Loucy (cell line): ENCODE measurements around the gene VSTM5.

Source experiments
- EZH2phosphoT487 ChIP-seq: fragments of 200-600 bp; IDR thresholded peaks from 2 replicates; pipeline ENCODE4 v1.6.1; 2018; ENCODE audit warnings: antibody characterized with exemption, mild to moderate bottlenecking, moderate library complexity, borderline replicate concordance
- TF ChIP-seq, protein P1 (sequence below): fragments of 200-600 bp; sonication (generic); conservative IDR thresholded peaks from 2 replicates; pipeline ENCODE4 v1.5.1; 2014; ENCODE audit warnings: mild to moderate bottlenecking, antibody characterized with exemption, low read length

DNA sequence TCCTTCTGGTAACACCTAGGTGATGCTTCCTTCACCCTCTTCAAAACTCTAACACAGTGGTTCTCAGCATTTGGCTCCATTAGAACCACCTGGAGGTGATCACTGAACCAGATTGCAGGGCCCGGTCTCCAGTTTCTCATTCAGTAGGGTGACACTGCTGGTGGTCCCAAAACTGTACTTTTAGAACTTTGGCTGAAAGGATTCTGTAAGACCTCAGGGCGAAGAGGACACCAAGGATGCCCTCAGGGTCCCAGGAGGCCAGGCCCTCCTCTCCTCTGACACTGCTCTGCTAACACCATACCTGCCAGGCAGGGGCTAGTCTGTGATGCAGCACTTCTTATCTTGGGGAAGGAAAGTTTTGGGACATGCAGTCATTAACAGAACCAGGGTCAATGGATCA is 9.0 kb downstream of the VSTM5 start:
- TF ChIP-seq, protein P1, sequence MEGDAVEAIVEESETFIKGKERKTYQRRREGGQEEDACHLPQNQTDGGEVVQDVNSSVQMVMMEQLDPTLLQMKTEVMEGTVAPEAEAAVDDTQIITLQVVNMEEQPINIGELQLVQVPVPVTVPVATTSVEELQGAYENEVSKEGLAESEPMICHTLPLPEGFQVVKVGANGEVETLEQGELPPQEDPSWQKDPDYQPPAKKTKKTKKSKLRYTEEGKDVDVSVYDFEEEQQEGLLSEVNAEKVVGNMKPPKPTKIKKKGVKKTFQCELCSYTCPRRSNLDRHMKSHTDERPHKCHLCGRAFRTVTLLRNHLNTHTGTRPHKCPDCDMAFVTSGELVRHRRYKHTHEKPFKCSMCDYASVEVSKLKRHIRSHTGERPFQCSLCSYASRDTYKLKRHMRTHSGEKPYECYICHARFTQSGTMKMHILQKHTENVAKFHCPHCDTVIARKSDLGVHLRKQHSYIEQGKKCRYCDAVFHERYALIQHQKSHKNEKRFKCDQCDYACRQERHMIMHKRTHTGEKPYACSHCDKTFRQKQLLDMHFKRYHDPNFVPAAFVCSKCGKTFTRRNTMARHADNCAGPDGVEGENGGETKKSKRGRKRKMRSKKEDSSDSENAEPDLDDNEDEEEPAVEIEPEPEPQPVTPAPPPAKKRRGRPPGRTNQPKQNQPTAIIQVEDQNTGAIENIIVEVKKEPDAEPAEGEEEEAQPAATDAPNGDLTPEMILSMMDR: no peak
- no peak for TF ChIP-seq EZH2phosphoT487
